Fibroblast of villous mesenchyme (primary cell): ENCODE measurements around the gene TMEM120A. TPM values are rescaled to one million over a fixed set of nuclear protein-coding genes. Genes with fewer than 3 reads are reported as not detected.
"Not testable (repeated sequence)": the region's sequence is repeated elsewhere in the genome, so short reads cannot be mapped to it uniquely, and the experiment has no call there.

Experiments used
- DNase-seq: peaks from one replicate; pipeline ENCODE4 v3.0.0-alpha.2; 2010; ENCODE audit warnings: low read depth
- H3K4me3 ChIP-seq: 2 replicates; pipeline ENCODE4 v1.5.1; 2011; ENCODE audit warnings: low read depth, mild to moderate bottlenecking, low read length
- total RNA-seq: library from RNA; depleted of rRNA; stranded (reverse); fragments of >200 nt; gene quantifications from 2 replicates; pipeline ENCODE4 v1.2.3, GENCODE V29; 2012
- TF ChIP-seq, protein P1 (sequence below): IDR thresholded peaks from 2 replicates; pipeline ENCODE4 v1.5.1; 2012; ENCODE audit warnings: low read depth, mild to moderate bottlenecking, low read length; ENCODE audit not compliant: insufficient read depth

Gene TMEM120A
- total RNA-seq, 1 donor, result 30.2 TPM

DNA sequence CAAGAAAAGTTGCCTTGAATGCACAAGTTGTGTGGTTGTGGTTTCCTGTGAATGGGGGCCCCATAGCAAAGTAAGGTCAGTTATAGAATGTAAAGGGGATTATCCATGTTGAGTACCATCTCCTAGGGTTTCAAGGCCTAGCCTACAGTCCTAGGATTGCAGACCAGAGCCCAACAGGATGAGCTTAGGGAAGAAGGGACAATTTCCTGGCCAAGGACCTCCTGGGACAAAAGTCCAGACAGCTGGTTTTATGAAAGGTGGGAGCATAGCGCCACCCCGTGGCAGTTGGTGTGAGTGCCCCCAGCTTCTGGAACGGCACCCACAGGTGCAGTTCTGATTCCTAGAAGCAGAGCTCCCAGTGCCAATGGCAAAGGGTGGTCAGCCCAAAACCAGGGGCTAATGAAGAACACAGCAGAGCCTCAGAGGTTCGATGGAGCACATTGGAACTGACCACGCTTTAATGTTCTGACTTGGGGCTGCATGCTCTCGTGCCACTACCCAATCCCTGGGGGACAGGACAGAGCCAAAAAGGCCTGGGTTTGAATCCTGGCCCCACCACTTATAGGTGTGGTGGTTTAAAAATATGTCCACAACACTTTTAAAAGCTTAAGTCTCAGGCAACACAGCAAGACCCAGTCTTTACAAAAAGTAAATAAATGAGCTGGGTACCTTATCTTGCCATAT is 25.8 kb upstream of the TMEM120A start:
- H3K4me3 ChIP-seq, result no peak overlapping the region
- TF ChIP-seq, protein P1, sequence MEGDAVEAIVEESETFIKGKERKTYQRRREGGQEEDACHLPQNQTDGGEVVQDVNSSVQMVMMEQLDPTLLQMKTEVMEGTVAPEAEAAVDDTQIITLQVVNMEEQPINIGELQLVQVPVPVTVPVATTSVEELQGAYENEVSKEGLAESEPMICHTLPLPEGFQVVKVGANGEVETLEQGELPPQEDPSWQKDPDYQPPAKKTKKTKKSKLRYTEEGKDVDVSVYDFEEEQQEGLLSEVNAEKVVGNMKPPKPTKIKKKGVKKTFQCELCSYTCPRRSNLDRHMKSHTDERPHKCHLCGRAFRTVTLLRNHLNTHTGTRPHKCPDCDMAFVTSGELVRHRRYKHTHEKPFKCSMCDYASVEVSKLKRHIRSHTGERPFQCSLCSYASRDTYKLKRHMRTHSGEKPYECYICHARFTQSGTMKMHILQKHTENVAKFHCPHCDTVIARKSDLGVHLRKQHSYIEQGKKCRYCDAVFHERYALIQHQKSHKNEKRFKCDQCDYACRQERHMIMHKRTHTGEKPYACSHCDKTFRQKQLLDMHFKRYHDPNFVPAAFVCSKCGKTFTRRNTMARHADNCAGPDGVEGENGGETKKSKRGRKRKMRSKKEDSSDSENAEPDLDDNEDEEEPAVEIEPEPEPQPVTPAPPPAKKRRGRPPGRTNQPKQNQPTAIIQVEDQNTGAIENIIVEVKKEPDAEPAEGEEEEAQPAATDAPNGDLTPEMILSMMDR, result peak; percentile 95
- peak; percentile 74 for DNase-seq

DNA sequence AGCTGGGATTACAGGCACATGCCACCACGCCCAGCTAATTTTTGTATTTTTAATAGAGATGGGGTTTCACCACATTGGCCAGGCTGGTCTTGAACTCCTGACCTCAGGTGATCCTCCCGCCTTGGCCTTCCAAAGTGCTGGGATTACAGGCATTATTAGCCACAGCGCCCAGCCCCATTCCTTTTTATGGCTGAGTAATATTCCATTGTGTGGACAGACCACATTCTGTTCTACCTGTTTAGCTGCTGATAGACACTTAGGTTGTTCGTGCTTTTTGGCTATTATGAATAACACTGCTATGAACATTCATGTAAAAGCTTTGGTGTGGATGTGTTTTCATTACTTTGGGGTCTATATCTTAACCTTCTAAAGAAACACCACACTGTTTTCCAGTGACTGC is 24.1 kb upstream of the TMEM120A start:
- not testable (repeated sequence) for H3K4me3 ChIP-seq, DNase-seq

DNA sequence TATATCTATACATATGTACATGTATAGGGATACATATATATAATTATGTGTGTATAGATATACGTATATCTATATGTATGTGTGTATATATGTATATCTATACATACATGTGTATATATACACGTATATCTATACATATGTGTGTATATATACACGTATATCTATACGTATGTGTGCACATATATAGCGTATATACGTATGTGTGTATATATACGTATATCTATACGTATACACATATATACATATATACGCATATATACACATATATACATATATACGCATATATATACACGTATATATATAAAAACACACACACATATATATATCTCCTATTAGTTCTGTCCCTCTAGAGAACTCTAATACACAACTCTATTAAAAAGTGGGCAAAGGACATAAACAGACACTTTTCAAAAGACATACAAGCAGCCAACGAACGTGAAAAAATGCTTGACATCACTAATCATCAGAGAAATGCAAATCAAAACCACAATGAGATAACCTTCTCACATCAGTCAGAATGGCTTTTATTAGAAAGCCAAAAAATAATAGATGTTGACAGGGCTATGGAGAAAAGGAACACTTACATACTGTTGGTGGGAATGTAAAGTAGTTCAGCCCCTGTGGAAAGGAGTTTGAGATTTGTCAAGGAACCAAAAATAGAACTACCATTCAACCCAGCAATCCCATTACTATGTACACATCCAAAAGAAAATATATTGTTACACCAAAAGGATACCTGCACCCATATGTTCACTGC is 22.0 kb upstream of the TMEM120A start:
- TF ChIP-seq, protein P1, result no peak
- no peak overlapping the region for H3K4me3 ChIP-seq
- peak; percentile 44 for DNase-seq

DNA sequence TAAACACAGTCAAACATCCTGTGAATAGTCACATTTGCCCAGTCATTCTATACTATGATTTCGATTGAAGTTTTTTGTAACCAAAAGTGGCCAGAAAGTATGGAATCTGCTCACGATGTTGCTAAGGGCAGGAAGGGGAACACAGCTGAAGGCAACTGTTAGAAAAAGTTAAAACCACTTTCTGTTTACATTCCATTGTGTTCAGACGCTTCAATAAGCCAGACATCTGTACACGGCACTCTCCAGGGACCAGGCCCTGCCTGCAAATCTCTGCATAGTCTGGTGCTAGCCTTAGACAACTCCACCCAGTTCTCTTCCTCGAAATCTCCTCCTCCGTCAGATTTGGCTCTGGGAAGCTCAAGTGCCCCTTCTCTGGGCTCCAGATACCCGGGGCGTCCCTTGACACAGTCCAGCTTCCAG is 17.1 kb upstream of the TMEM120A start:
- TF ChIP-seq, protein P1, result no peak
- DNase-seq, result peak; percentile 96
- H3K4me3 ChIP-seq, result peak overlapping the region; percentile 10

DNA sequence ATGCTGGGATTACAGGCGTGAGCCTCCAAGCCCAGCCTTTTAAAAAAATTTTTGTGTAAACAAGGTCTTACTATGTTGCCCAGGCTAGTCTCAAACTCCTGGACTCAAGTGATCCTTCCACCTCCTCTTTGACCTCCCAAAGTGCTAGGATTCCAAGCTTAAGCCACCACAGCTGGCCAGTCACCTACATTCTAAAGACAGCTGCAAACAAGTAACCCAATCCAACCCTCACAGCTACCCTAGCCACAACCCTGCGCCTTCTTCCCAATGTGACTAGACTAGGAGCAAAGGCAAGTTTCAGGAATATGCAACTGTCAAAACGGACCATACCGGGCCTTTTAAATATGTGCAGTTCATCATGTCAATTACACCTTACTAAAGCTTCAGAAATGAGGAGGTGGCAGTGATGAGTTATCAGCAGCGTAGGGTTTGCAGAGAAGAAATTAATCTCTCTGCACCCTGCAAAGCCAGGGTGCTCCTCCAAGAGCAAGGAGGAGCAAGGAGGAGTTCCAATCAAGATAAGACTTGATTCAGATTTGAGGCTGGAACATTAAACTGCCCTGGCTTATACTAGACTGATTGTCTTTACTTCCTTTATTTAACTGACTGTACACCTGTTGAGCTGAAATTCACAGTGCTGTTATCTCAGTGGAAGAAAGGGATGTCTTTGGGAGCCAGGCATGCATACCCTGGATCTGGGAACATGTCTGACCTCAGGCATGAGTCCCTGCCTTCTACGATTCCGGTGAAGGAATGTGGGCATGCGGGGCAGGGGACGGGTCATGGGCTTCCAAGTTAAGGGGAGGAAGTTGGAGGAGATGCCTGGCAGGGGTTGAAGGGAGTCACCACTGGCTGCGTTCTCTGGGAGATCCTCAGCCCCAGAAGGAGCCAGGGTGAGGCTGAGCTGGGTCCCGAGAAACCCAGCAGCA is 15.5 kb upstream of the TMEM120A start:
- peak; percentile 91 for DNase-seq
- TF ChIP-seq, protein P1, result no peak
- H3K4me3 ChIP-seq, result no peak overlapping the region

DNA sequence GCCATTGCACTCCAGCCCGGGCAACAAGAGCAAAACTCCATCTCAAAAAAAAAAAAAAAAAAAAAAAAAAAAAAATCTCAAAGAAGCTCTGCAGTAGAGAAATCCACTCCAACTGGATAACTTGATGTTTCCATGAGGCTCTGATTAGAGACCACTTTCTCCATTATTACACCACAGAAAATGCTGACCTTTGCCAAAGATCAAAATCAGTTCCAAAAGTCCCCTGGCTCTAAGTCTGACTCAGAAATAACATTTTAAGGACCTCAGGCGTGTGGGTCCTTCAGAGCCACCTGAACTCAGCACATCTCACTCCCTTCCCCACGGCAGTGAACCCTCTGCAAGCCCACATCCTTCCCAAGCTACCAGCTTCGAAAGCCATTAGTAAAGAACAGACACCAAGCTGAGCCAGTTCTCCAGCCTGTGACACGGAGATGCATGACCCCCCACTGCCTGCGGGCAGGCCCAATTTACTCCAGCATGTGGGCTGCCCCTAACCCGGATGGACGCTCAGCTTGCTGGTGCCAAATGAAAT is 13.8 kb upstream of the TMEM120A start:
- DNase-seq, result no peak

DNA sequence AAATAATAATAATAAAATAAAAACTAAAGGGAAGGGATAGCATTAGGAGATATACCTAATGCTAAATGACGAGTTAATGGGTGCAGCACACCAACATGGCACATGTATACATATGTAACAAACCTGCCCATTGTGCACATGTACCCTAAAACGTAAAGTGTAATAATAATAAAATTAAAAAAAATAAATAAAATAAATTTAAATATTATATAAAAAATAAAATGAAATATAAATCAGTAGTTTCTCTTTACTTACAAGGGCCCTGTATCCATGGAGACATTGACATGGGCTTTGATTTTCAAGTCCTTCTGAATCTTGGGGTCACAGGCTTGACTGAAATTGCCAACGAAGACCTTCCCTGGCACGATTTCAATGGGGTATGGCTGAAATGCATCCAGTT is 10.6 kb upstream of the TMEM120A start:
- not testable (repeated sequence) for H3K4me3 ChIP-seq, DNase-seq

More for the DNA sequence above, 13.8 kb upstream of the TMEM120A start:
- TF ChIP-seq, protein P1, result no peak
- no peak overlapping the region for H3K4me3 ChIP-seq
